ENCODE data around the gene OR8D4. TPM values are rescaled to one million over a fixed set of nuclear protein-coding genes. Genes with fewer than 3 reads are reported as not detected.

The OR8D4 gene
- total and polyA plus RNA-seq, 2 donors (not counting 3 experiments of a cell fraction or from before 2014, with no cell fraction given), result not detected

DNA sequence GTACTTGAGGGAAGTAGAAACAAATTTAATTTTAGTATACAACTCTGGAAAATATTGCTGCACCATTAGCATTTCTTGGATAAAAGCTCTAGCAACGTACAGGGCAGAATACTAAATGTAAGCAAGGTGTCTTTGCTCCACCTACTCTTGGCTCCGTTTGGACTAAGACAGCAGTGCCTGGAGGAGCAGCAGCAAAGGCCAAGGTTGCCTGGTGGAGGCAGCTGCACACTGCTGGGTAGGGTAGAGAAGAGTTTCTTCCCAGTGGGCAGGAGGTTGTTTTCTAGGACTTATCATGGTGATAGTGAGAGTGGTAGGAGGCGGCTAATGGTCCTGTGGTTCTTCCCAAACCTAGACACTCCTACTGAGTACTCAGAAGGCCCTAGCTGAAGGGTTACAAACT, 2.2 kb upstream of the OR8D4 start:
- TF ChIP-seq, protein P1, sequence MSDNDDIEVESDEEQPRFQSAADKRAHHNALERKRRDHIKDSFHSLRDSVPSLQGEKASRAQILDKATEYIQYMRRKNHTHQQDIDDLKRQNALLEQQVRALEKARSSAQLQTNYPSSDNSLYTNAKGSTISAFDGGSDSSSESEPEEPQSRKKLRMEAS (IDR thresholded peaks at IDR 0.05; ENCODE audit: insufficient read depth, insufficient read length), result no peak
- no peak for TF ChIP-seq POLR2AphosphoS5 (IDR thresholded peaks at IDR 0.05; ENCODE audit: insufficient read depth, low read depth, low read length)
- TF ChIP-seq MYC (IDR thresholded peaks at IDR 0.05; ENCODE audit: low read depth, low read length), result no peak
- TF ChIP-seq GATA2 (IDR thresholded peaks at IDR 0.05; ENCODE audit: insufficient read depth, insufficient read length, low read depth, low read length), result no peak
- no peak for TF ChIP-seq FOS (IDR thresholded peaks at IDR 0.05; ENCODE audit: borderline replicate concordance, insufficient read depth, low read length)
- no peak for TF ChIP-seq JUN (IDR thresholded peaks at IDR 0.05; ENCODE audit: borderline replicate concordance, insufficient read depth, insufficient read length, low read depth)
- TF ChIP-seq EZH2 (IDR thresholded peaks at IDR 0.05; ENCODE audit: borderline replicate concordance, low read depth, low read length, severe bottlenecking), result no peak
- no peak for TF ChIP-seq POLR2A (IDR thresholded peaks at IDR 0.05; ENCODE audit: low read depth, low read length)
- TF ChIP-seq, protein P2, sequence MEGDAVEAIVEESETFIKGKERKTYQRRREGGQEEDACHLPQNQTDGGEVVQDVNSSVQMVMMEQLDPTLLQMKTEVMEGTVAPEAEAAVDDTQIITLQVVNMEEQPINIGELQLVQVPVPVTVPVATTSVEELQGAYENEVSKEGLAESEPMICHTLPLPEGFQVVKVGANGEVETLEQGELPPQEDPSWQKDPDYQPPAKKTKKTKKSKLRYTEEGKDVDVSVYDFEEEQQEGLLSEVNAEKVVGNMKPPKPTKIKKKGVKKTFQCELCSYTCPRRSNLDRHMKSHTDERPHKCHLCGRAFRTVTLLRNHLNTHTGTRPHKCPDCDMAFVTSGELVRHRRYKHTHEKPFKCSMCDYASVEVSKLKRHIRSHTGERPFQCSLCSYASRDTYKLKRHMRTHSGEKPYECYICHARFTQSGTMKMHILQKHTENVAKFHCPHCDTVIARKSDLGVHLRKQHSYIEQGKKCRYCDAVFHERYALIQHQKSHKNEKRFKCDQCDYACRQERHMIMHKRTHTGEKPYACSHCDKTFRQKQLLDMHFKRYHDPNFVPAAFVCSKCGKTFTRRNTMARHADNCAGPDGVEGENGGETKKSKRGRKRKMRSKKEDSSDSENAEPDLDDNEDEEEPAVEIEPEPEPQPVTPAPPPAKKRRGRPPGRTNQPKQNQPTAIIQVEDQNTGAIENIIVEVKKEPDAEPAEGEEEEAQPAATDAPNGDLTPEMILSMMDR (IDR thresholded peaks at IDR 0.05; ENCODE audit: extremely low read depth in 1 of 2, insufficient read depth in 1 of 2, low read depth in 1 of 2, low read length in 2 of 2), result no peak
- Histone ChIP-seq H3K27ac (ENCODE audit: insufficient read depth, low read depth, low read length) (no peak overlapping the region), H3K4me1 (ENCODE audit: control insufficient read depth, extremely low read depth, insufficient read depth, low read length) (no peaks in the 10 kb centered on the region), H2AFZ (ENCODE audit: low read depth, low read length) (no peak overlapping the region), H4K20me1 (replicated peaks; ENCODE audit: control insufficient read depth, extremely low read depth, insufficient read depth, low read length) (no peaks in the 10 kb centered on the region), H3K27me3 (ENCODE audit: control insufficient read depth in 2 of 2, insufficient read depth in 2 of 2, low read length in 2 of 2) (no peaks in the 10 kb centered on the region), H3K9ac (replicated peaks; ENCODE audit: extremely low read depth, insufficient read depth, low read length) (no peak overlapping the region), H3K36me3 (ENCODE audit: control insufficient read depth in 2 of 2, extremely low read depth in 1 of 2, insufficient read depth in 2 of 2, low read length in 2 of 2) (no peaks in the 10 kb centered on the region), H3K9me3 (replicated peaks; ENCODE audit: control insufficient read depth, insufficient read depth, low read length) (no peaks in the 10 kb centered on the region), H3K9me1 (replicated peaks; ENCODE audit: control insufficient read depth, extremely low read depth, insufficient read depth, low read length) (no peaks in the 10 kb centered on the region), H3K79me2 (ENCODE audit: control insufficient read depth, insufficient read depth, low read length) (no peaks in the 10 kb centered on the region), H3K4me3 (replicated peaks in 1 of 3; ENCODE audit: insufficient read depth in 1 of 3, low read depth in 1 of 3, low read length in 3 of 3) (no peak overlapping the region), H3K4me2 (ENCODE audit: insufficient read depth, low read length) (no peak overlapping the region)
- ChIA-PET POLR2A (no interaction called here), CTCF (no interaction called here)
- intact Hi-C loops (cut with micrococcal nuclease) (no loop called here), dilution Hi-C loops (cut with MboI; ENCODE audit: extremely low pct_ligation_motif_present, low sequenced_read_pairs) (no loop called here)
- BruUV-seq (replicated peaks), result no TSS peak
- FAIRE-seq, result no peak
- no peak for DNase-seq (ENCODE audit: low read depth, low spot score)
